ENCODE results near the gene PNN. TPM values are rescaled to one million over a fixed set of nuclear protein-coding genes. Genes with fewer than 3 reads are reported as not detected.
A peak's percentile ranks its signal among the peaks of the same experiment; 100 is the strongest.

Gene PNN
- total RNA-seq, 1 experiment from 2014 or later, result 65.8 TPM

- no peak overlapping the region for H3K27ac ChIP-seq
Measured at GRCh38 chr14:39184628-39185255, 9.7 kb downstream of the PNN start.

DNA sequence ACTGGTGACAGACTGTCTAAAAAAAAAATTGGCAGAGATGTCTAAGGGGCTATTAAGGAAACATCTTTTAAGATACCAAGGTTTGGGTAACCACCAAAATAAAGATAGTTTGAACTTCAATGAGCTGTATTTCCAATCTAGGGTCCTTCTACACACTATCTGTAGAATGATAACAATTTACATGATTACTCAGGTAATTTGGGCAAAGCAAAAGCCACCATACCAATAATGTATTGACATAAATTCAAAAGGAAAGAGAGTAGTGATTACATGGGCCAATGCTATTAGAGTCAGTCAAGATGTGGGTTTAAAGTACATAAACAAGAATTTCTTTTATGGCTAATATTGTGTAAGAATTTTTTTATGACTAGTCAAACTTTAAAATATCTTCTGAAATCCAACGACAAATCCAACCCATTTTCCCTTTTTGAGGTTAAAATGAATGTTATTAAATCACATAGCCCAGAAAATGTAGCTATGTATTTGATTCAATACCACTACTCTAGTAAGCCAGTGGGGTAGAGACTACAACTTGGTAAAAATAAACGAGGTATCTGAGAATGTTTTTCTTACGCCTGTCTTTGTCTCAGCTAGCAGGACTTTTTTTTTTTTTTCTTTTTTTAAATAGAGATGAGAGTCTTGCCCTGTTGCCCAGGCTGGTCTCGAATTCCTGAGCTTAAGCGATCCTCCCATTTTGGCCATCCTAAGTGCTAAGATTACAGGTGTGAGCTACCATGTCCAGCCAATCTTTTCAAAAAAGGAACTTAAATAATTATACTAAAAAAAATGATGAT, 10.4 kb downstream of the PNN start:
- Histone ChIP-seq H3K27me3 (ENCODE audit: insufficient read depth, low read depth) (no peaks in the 10 kb centered on the region), H3K4me2 (no peak overlapping the region), H3K36me3 (ENCODE audit: low read depth) (peaks cover 18% of the 10 kb centered on the region), H3F3A (ENCODE audit: insufficient read depth, low read depth) (peaks cover 52% of the 10 kb centered on the region), H3K9me3 (ENCODE audit: insufficient read depth, low read depth) (no peaks in the 10 kb centered on the region), H3K79me2 (ENCODE audit: low read depth) (0 out of 2 replicates have a peak, but pooled peaks cover 3% of the 10 kb centered on the region), H3K4me1 (replicated peaks; ENCODE audit: insufficient read depth) (no peaks in the 10 kb centered on the region), H4K20me1 (ENCODE audit: insufficient read depth) (0 out of 2 replicates have a peak, but pooled peaks cover 7% of the 10 kb centered on the region), H3K27ac (no peak overlapping the region), H3K9me2 (ENCODE audit: insufficient read depth) (no peaks in the 10 kb centered on the region), H2AFZ (no peak overlapping the region), H3K4me3 (no peak overlapping the region)
- ChIA-PET POLR2A (ENCODE audit: unreplicated experiment) (interaction anchor here (0.6 kb wide), 2 partner anchors 15 to 20 kb away, joined by 3 to 7 read pairs; no protein-coding TSS in a partner anchor), CTCF (no interaction called here)
- intact Hi-C loops (cut with micrococcal nuclease; ENCODE audit: unreplicated experiment), result no loop called here
- no peak for DNase-seq
- TSS peak; percentile 0 for BruUV-seq (replicated peaks)
- TF ChIP-seq EZH2 (IDR thresholded peaks at IDR 0.05; ENCODE audit: low read depth), result no peak
- no peak for TF ChIP-seq CTCF (conservative IDR thresholded peaks at IDR 0.05)

More at GRCh38 chr14:39184628-39185255, 9.7 kb downstream of the PNN start:
- peaks cover 59% of the 10 kb centered on the region for H3F3A ChIP-seq (ENCODE audit: insufficient read depth, low read depth)
- intact Hi-C loops (cut with micrococcal nuclease; ENCODE audit: unreplicated experiment), result no loop called here
- no peaks in the 10 kb centered on the region for H3K4me1 ChIP-seq (replicated peaks; ENCODE audit: insufficient read depth)
- POLR2A ChIA-PET (ENCODE audit: unreplicated experiment), result interaction anchor here (0.6 kb wide), 2 partner anchors 14 to 21 kb away, joined by 3 to 7 read pairs; no protein-coding TSS in a partner anchor
- TF ChIP-seq CTCF (conservative IDR thresholded peaks at IDR 0.05) (no peak), EZH2 (IDR thresholded peaks at IDR 0.05; ENCODE audit: low read depth) (no peak)
- peaks cover 25% of the 10 kb centered on the region for H3K36me3 ChIP-seq (ENCODE audit: low read depth)
- H3K4me3 ChIP-seq, result no peak overlapping the region
- no peak overlapping the region for H3K4me2 ChIP-seq
- H3K27me3 ChIP-seq (ENCODE audit: insufficient read depth, low read depth), result no peaks in the 10 kb centered on the region
- H3K9me2 ChIP-seq (ENCODE audit: insufficient read depth), result no peaks in the 10 kb centered on the region
- H2AFZ ChIP-seq, result no peak overlapping the region
- CTCF ChIA-PET, result no interaction called here
- BruUV-seq (replicated peaks), result no TSS peak
- H3K79me2 ChIP-seq (ENCODE audit: low read depth), result peaks cover 6% of the 10 kb centered on the region; the same call in 1 of the 2 replicates
- no peak for DNase-seq
- no peaks in the 10 kb centered on the region for H3K9me3 ChIP-seq (ENCODE audit: insufficient read depth, low read depth)
- 0 out of 2 replicates have a peak, but pooled peaks cover 7% of the 10 kb centered on the region for H4K20me1 ChIP-seq (ENCODE audit: insufficient read depth)

- BruUV-seq (replicated peaks), result no TSS peak
- H3K9me2 ChIP-seq (ENCODE audit: insufficient read depth), result no peaks in the 10 kb centered on the region
- no peak overlapping the region for H3K27ac ChIP-seq
- intact Hi-C loops (cut with micrococcal nuclease; ENCODE audit: unreplicated experiment), result no loop called here
- H3F3A ChIP-seq (ENCODE audit: insufficient read depth, low read depth), result peaks cover 41% of the 10 kb centered on the region
- H4K20me1 ChIP-seq (ENCODE audit: insufficient read depth), result no peaks in the 10 kb centered on the region
- no peaks in the 10 kb centered on the region for H3K9me3 ChIP-seq (ENCODE audit: insufficient read depth, low read depth)
- no peak for TF ChIP-seq EZH2 (IDR thresholded peaks at IDR 0.05; ENCODE audit: low read depth)
- TF ChIP-seq CTCF (conservative IDR thresholded peaks at IDR 0.05), result no peak
- no peak for DNase-seq
- CTCF ChIA-PET, result no interaction called here
- no peak overlapping the region for H3K4me2 ChIP-seq
- no peaks in the 10 kb centered on the region for H3K4me1 ChIP-seq (replicated peaks; ENCODE audit: insufficient read depth)
- H2AFZ ChIP-seq, result no peak overlapping the region
- H3K79me2 ChIP-seq (ENCODE audit: low read depth), result no peaks in the 10 kb centered on the region
- H3K4me3 ChIP-seq, result no peak overlapping the region
- H3K27me3 ChIP-seq (ENCODE audit: insufficient read depth, low read depth), result no peaks in the 10 kb centered on the region
- peaks cover 9% of the 10 kb centered on the region; the same call in 1 of the 2 replicates for H3K36me3 ChIP-seq (ENCODE audit: low read depth)
- POLR2A ChIA-PET (ENCODE audit: unreplicated experiment), result no interaction called here
Measured at GRCh38 chr14:39186941-39187525, 12.0 kb downstream of the PNN start.
